Left renal cortex interstitium (tissue), 4 donors: Measurements from ENCODE around the gene ALMS1. TPM values are rescaled to one million over a fixed set of nuclear protein-coding genes. Genes with fewer than 3 reads are reported as not detected.
"Not testable (repeated sequence)": the region's sequence is repeated elsewhere in the genome, so short reads cannot be mapped to it uniquely, and the experiment has no call there.

Experiments used
- DNase-seq, 4 donors: peaks; one replicate each; pipeline ENCODE4 v3.0.0-alpha.2; 2013; ENCODE audit warnings: low read depth in 4 of 4, low spot score in 2 of 4, missing footprints in 1 of 4
- polyA plus RNA-seq, 4 donors: library from polyadenylated mRNA; unstranded; fragments of 120-200 nt; gene quantifications; one replicate each; pipeline ENCODE4 v1.2.1, GENCODE V29; 2013; ENCODE audit not compliant: insufficient read length in 4 of 4

Gene ALMS1
- polyA plus RNA-seq, 4 donors = 36.0 to 40.7 (median 39.3) TPM

GRCh38 chr2:73403237-73403636, 17.6 kb downstream of the ALMS1 start:
- DNase-seq = no peak

GRCh38 chr2:73404409-73404808, 18.8 kb downstream of the ALMS1 start:
- DNase-seq = no peak

GRCh38 chr2:73406996-73407395, 21.4 kb downstream of the ALMS1 start:
- DNase-seq = no peak

GRCh38 chr2:73408198-73408597, 22.6 kb downstream of the ALMS1 start:
- no peak for DNase-seq

- DNase-seq = no peak
Measured at GRCh38 chr2:73414696-73415095, 29.1 kb downstream of the ALMS1 start.

- no peak for DNase-seq
Measured at GRCh38 chr2:73415906-73416305, 30.3 kb downstream of the ALMS1 start.

GRCh38 chr2:73418343-73418742, 32.7 kb downstream of the ALMS1 start:
- peak in 1 of 4 donors; percentile 9 for DNase-seq

- DNase-seq = no peak
Measured at GRCh38 chr2:73423913-73424312, 38.3 kb downstream of the ALMS1 start.

- peak in 2 of 4 donors; percentile 3 for DNase-seq
Measured at GRCh38 chr2:73426176-73426575, 40.5 kb downstream of the ALMS1 start.

- no peak for DNase-seq
Measured at GRCh38 chr2:73436019-73436418, 50.4 kb downstream of the ALMS1 start.

- no peak for DNase-seq
Measured at GRCh38 chr2:73444202-73444601, 58.6 kb downstream of the ALMS1 start.

GRCh38 chr2:73448856-73449255, 63.2 kb downstream of the ALMS1 start:
- DNase-seq = no peak

GRCh38 chr2:73449404-73449803, 63.8 kb downstream of the ALMS1 start:
- DNase-seq = no peak

- DNase-seq = no peak
Measured at GRCh38 chr2:73451263-73451972, 65.8 kb downstream of the ALMS1 start.

GRCh38 chr2:73457982-73458381, 72.3 kb downstream of the ALMS1 start:
- DNase-seq = no peak

GRCh38 chr2:73462388-73462787, 76.8 kb downstream of the ALMS1 start:
- DNase-seq = not testable (repeated sequence)

- DNase-seq = no peak
Measured at GRCh38 chr2:73468376-73468775, 82.7 kb downstream of the ALMS1 start.

GRCh38 chr2:73483874-73484273, 98.2 kb downstream of the ALMS1 start:
- not testable (repeated sequence) for DNase-seq

- no peak for DNase-seq
Measured at GRCh38 chr2:73487112-73487657, 101.5 kb downstream of the ALMS1 start.

- no peak for DNase-seq
Measured at GRCh38 chr2:73488079-73488478, 102.4 kb downstream of the ALMS1 start.

- DNase-seq = no peak
Measured at GRCh38 chr2:73489053-73489452, 103.4 kb downstream of the ALMS1 start.

- DNase-seq = no peak
Measured at GRCh38 chr2:73494031-73494430, 108.4 kb downstream of the ALMS1 start.
